Dendritic cell treated with granulocyte-macrophage colony-stimulating factor and Interleukin-4, amounts not matched to agents 40 ng/mL and 50 ng/mL, for 4 days (primary cell): ENCODE results near the gene SNTA1.
"Not testable (repeated sequence)": the region's sequence is repeated elsewhere in the genome, so short reads cannot be mapped to it uniquely, and the experiment has no call there.

ENCODE experiments used
- H3K27ac Mint-ChIP-seq: one replicate; pipeline ENCODE4 v1.8.0; 2022; ENCODE audit warnings: mild to moderate bottlenecking, mixed read lengths
- H3K27me3 Mint-ChIP-seq: one replicate; pipeline ENCODE4 v1.8.0; 2022; ENCODE audit warnings: mild to moderate bottlenecking, mixed read lengths
- H3K36me3 Mint-ChIP-seq: one replicate; pipeline ENCODE4 v1.8.0; 2022; ENCODE audit warnings: low read depth, mixed read lengths
- H3K4me1 Mint-ChIP-seq: one replicate; pipeline ENCODE4 v1.8.0; 2022; ENCODE audit warnings: low read depth, mixed read lengths
- H3K4me3 Mint-ChIP-seq: one replicate; pipeline ENCODE4 v1.8.0; 2022; ENCODE audit warnings: mild to moderate bottlenecking, moderate library complexity, mixed read lengths
- H3K9me3 Mint-ChIP-seq: one replicate; pipeline ENCODE4 v1.8.0; 2022; ENCODE audit warnings: mixed read lengths
- intact Hi-C: fragments of 100-400 bp; cut with micrococcal nuclease; formaldehyde crosslinking; loops from one replicate; pipeline ENCODE4 v1.15.0; 2022

The SNTA1 gene

GRCh38 chr20:33431797-33432381 is 11.7 kb downstream of the SNTA1 start:
- Mint-ChIP-seq H3K4me3 (no peak overlapping the region), H3K27me3 (no peaks in the 10 kb centered on the region), H3K36me3 (no peaks in the 10 kb centered on the region), H3K9me3 (no peaks in the 10 kb centered on the region), H3K27ac (no peak overlapping the region), H3K4me1 (no peaks in the 10 kb centered on the region)
- intact Hi-C loops, result no loop called here

- intact Hi-C loops, H3K4me1 Mint-ChIP-seq, H3K36me3 Mint-ChIP-seq, H3K27ac Mint-ChIP-seq, H3K27me3 Mint-ChIP-seq, H3K4me3 Mint-ChIP-seq, H3K9me3 Mint-ChIP-seq: not testable (repeated sequence)
Measured at GRCh38 chr20:33423875-33424274, 19.7 kb downstream of the SNTA1 start.

- Mint-ChIP-seq H3K27ac (no peak overlapping the region), H3K4me3 (no peak overlapping the region), H3K9me3 (no peaks in the 10 kb centered on the region), H3K36me3 (no peaks in the 10 kb centered on the region), H3K4me1 (no peaks in the 10 kb centered on the region), H3K27me3 (no peaks in the 10 kb centered on the region)
- intact Hi-C loops, result no loop called here
Measured at GRCh38 chr20:33423141-33423834, 20.3 kb downstream of the SNTA1 start.

DNA sequence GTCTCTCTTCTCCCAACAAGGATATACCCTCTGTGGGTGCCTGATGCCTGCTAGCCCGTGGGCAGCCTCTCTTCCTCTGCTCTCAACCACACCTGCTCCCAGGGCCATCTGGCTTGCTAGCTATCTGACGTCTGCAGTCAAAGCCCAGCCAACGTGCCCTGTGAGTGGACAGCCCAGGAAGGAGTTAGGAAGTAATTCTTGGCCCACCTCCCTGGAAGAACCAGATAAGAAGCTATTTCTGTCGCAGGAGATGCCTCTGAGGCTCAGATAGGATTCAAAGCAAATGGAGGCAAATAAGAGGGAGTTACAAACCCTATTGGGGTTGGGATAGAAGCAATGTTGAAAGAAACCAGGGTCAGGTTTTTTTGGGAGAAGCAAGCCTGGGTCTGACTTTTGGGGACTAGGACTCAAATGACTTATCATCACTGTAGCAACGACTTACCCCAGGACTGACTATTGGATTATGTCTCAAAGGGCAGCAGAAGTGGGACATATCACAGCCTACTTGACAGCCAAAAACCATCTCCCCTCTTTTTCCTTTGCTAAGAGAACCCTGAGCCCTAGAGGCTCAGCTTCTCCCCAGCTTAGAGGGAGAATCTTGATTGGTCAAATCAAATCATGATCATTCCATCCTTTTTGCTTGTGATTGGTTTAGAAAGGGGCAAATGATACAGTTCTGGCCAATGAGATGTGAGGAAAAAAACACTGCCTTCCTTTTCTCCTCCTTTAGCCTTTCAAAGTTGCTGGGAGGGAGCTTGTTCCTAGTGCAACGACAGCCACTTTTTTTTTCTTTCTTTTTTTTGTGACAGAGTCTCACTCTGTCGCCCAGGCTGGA is 24.2 kb downstream of the SNTA1 start:
- H3K4me1 Mint-ChIP-seq, result no peaks in the 10 kb centered on the region
- H3K27me3 Mint-ChIP-seq, result no peaks in the 10 kb centered on the region
- no peak overlapping the region for H3K4me3 Mint-ChIP-seq
- no peaks in the 10 kb centered on the region for H3K9me3 Mint-ChIP-seq
- H3K27ac Mint-ChIP-seq, result no peak overlapping the region
- no peaks in the 10 kb centered on the region for H3K36me3 Mint-ChIP-seq
- intact Hi-C loops, result no loop called here

DNA sequence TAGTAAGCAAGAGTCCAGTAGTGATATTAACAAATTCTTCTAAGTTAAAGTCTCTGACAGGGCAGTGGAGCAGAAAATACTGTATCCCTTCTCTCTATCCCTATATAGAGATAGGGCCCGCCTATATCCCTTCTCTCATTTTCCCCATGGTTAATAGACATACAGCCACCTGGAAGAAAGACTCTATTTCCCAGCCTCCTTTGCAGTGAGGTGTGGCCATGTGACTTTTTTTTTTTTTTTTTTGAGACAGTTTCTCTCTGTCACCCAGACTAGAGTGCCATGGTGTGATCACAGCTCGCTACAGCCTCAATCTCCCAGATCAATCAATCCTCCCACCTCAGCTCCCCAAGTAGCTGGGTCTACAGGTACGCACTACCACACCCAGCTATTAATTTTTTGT is 25.5 kb downstream of the SNTA1 start:
- Mint-ChIP-seq H3K9me3 (no peaks in the 10 kb centered on the region), H3K4me1 (no peaks in the 10 kb centered on the region), H3K27me3 (no peaks in the 10 kb centered on the region), H3K4me3 (no peak overlapping the region), H3K27ac (no peak overlapping the region), H3K36me3 (no peaks in the 10 kb centered on the region)
- intact Hi-C loops, result no loop called here

DNA sequence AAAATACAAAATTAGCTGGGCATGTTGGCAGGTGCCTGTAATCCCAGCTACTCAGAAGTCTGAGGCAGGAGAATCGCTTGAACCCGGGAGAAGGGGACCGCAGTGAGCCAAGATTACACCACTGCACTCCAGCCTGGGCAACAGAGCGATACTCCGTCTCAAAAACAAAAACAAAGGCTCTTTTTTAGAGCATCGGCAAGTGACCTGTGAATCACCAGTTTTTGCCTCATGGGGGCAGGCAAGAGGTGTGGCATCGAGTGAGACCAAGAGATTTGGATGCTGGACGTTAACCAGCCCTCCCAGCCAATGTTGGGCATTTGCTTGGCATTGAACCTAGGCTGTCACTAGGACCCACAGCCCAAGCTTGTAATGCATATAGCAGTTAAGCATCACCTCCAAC is 27.6 kb downstream of the SNTA1 start:
- intact Hi-C loops, result no loop called here
- no peak overlapping the region for H3K27ac Mint-ChIP-seq
- H3K4me1 Mint-ChIP-seq, result peaks cover 7% of the 10 kb centered on the region
- peaks cover 11% of the 10 kb centered on the region for H3K36me3 Mint-ChIP-seq
- H3K27me3 Mint-ChIP-seq, result no peaks in the 10 kb centered on the region
- no peaks in the 10 kb centered on the region for H3K9me3 Mint-ChIP-seq
- no peak overlapping the region for H3K4me3 Mint-ChIP-seq

- Mint-ChIP-seq H3K36me3 (peaks cover 37% of the 10 kb centered on the region), H3K9me3 (peaks cover 6% of the 10 kb centered on the region), H3K27ac (no peak overlapping the region), H3K4me3 (no peak overlapping the region), H3K27me3 (no peaks in the 10 kb centered on the region), H3K4me1 (peaks cover 39% of the 10 kb centered on the region)
- intact Hi-C loops, result no loop called here
Measured at GRCh38 chr20:33412484-33412838, 31.1 kb downstream of the SNTA1 start.

DNA sequence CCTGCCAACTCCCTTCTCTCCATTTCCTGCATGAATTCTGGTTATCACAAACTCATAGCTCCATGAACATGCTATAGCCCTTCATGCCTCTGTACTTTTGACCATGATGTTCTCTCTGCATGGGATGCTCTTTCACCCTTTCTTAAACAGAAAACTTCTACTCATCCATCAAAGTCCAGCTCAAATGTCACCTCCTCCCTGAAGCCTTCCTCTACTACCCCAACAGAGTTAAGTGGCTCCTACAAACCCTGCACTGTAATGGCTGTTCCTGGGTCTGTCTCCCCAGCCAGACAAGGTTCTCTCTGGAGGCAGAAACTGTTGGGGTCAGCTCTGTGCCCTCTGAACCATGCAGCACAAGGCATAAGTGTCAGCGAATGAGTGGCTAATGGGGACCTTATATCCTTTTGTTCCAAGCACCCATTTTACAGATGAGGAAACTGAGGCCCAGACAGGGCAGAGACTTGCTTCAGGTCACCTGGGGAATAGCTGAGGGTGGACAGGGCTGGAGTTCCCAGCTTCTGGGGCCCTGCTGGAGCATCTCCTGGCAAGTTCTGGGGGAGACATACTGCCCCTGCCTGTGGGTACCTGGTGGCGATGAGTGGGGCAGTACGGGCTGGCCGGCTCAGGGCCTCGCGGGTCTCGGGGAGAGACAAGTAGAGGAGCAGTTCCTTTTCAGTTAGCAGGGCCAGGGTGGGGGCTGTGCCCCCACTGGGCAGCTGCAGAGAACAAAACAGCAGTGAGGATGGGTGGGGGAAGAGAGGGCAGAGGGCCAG is 31.7 kb downstream of the SNTA1 start:
- H3K36me3 Mint-ChIP-seq, result peaks cover 42% of the 10 kb centered on the region
- intact Hi-C loops, result no loop called here
- H3K4me1 Mint-ChIP-seq, result peaks cover 44% of the 10 kb centered on the region
- no peak overlapping the region for H3K27ac Mint-ChIP-seq
- no peak overlapping the region for H3K4me3 Mint-ChIP-seq
- peaks cover 7% of the 10 kb centered on the region for H3K9me3 Mint-ChIP-seq
- no peaks in the 10 kb centered on the region for H3K27me3 Mint-ChIP-seq

GRCh38 chr20:33411242-33411641 is 32.3 kb downstream of the SNTA1 start:
- H3K4me1 Mint-ChIP-seq, result peaks cover 48% of the 10 kb centered on the region
- H3K4me3 Mint-ChIP-seq, result no peak overlapping the region
- no peaks in the 10 kb centered on the region for H3K27me3 Mint-ChIP-seq
- H3K9me3 Mint-ChIP-seq, result peaks cover 7% of the 10 kb centered on the region
- peaks cover 44% of the 10 kb centered on the region for H3K36me3 Mint-ChIP-seq
- H3K27ac Mint-ChIP-seq, result no peak overlapping the region
- intact Hi-C loops, result no loop called here

GRCh38 chr20:33410081-33410742 is 33.4 kb downstream of the SNTA1 start:
- Mint-ChIP-seq H3K36me3 (peaks cover 44% of the 10 kb centered on the region), H3K27me3 (no peaks in the 10 kb centered on the region), H3K4me3 (no peak overlapping the region), H3K9me3 (peaks cover 7% of the 10 kb centered on the region), H3K27ac (no peak overlapping the region), H3K4me1 (peaks cover 54% of the 10 kb centered on the region)
- intact Hi-C loops, result no loop called here

GRCh38 chr20:33408716-33409654 is 34.6 kb downstream of the SNTA1 start:
- H3K36me3 Mint-ChIP-seq, result peaks cover 54% of the 10 kb centered on the region
- peak overlapping the region; percentile 80 for H3K27ac Mint-ChIP-seq
- peaks cover 7% of the 10 kb centered on the region for H3K9me3 Mint-ChIP-seq
- peaks cover 59% of the 10 kb centered on the region for H3K4me1 Mint-ChIP-seq
- intact Hi-C loops, result loop anchor here (5.0 kb wide), 2 partner anchors 33 to 573 kb away; partner anchors contain the start of gene SNTA1
- H3K4me3 Mint-ChIP-seq, result no peak overlapping the region
- H3K27me3 Mint-ChIP-seq, result no peaks in the 10 kb centered on the region

DNA sequence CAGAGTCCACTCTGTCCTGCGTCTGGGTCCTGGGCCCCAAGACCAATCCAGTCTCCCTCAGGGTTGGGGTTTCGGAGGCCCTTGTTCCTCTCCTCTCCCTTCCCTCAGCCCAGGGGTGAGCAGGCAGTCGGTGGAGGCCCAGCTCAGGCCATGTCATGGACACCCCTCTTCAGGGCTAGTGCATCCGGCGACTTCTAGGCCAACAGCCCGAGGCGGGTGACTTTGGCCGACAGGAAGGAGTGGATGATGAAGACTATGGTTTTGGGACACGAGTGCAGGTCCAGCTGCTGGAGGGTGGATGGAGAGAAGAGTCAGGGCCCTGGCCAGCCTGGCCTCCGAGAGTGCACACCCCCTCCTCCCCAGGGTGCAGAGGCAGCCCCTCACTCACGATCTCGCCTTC is 35.2 kb downstream of the SNTA1 start:
- intact Hi-C loops, result loop anchor here (5.0 kb wide), 2 partner anchors 34 to 574 kb away; partner anchors contain the start of gene SNTA1
- Mint-ChIP-seq H3K4me3 (no peak overlapping the region), H3K27ac (peak overlapping the region; percentile 80), H3K27me3 (no peaks in the 10 kb centered on the region), H3K4me1 (peaks cover 65% of the 10 kb centered on the region), H3K36me3 (peaks cover 56% of the 10 kb centered on the region), H3K9me3 (peaks cover 7% of the 10 kb centered on the region)
